Keratinocyte (primary cell): ENCODE data around the gene FCN3. TPM values are rescaled to one million over a fixed set of nuclear protein-coding genes. Genes with fewer than 3 reads are reported as not detected.

ENCODE experiments used
- DNase-seq: peaks from one replicate; pipeline ENCODE4 v3.0.0-alpha.2; 2011; ENCODE audit warnings: low read depth, missing footprints, low spot score
- FAIRE-seq: peaks from 2 replicates; lab custom pipeline; 2011; peaks lifted over from hg19 to GRCh38; lab: Jason Lieb, UNC
- H2AFZ ChIP-seq: 2 replicates; pipeline ENCODE4 v1.6.0; 2012; ENCODE audit warnings: low read length, control low read depth, inconsistent platforms; ENCODE audit not compliant: control insufficient read depth
- H3K27ac ChIP-seq: 2 replicates; pipeline ENCODE4 v1.5.1; 2011; ENCODE audit warnings: low read length; ENCODE audit not compliant: control insufficient read depth, insufficient read depth
- H3K27me3 ChIP-seq: 3 replicates; pipeline ENCODE4 v1.6.0; 2011; ENCODE audit warnings: low read length; ENCODE audit not compliant: control insufficient read depth, insufficient read depth; ENCODE audit errors: extremely low read depth
- H3K36me3 ChIP-seq, 2 experiments: 2 replicates in 1 of 2; 3 replicates in 1 of 2; pipeline ENCODE4 v1.5.1; 2011; ENCODE audit warnings: low read length in 2 of 2, mild to moderate bottlenecking in 1 of 2; ENCODE audit not compliant: control insufficient read depth in 2 of 2, insufficient read depth in 2 of 2; ENCODE audit errors: extremely low read depth in 1 of 2
- H3K4me1 ChIP-seq: 3 replicates; pipeline ENCODE4 v1.5.1; 2011; ENCODE audit warnings: low read length; ENCODE audit not compliant: control insufficient read depth, insufficient read depth; ENCODE audit errors: extremely low read depth
- H3K4me2 ChIP-seq: 3 replicates; pipeline ENCODE4 v1.6.0; 2011; ENCODE audit warnings: low read depth, low read length; ENCODE audit not compliant: control insufficient read depth, insufficient read depth; ENCODE audit errors: extremely low read depth
- H3K4me3 ChIP-seq, 3 experiments: fragments of 200-600 bp in 1 of 3; sonication (generic) in 1 of 3; 2 replicates in 2 of 3; 3 replicates in 1 of 3; pipeline ENCODE4 v1.5.1; 2011 to 2016; ENCODE audit warnings: low read length in 3 of 3, mild to moderate bottlenecking in 3 of 3, control low read depth in 2 of 3, inconsistent platforms in 1 of 3, low read depth in 1 of 3, mixed read lengths in 1 of 3, mixed run types in 1 of 3, moderate library complexity in 1 of 3; ENCODE audit not compliant: control insufficient read depth in 2 of 3, insufficient read depth in 2 of 3; ENCODE audit errors: extremely low read depth in 1 of 3
- H3K79me2 ChIP-seq: 2 replicates; pipeline ENCODE4 v1.6.0; 2012; ENCODE audit warnings: low read length; ENCODE audit not compliant: control insufficient read depth, insufficient read depth
- H3K9ac ChIP-seq: 3 replicates; pipeline ENCODE4 v1.6.0; 2011; ENCODE audit warnings: low read length; ENCODE audit not compliant: control insufficient read depth, insufficient read depth; ENCODE audit errors: extremely low read depth
- H3K9me1 ChIP-seq: 3 replicates; pipeline ENCODE4 v1.6.0; 2011; ENCODE audit warnings: low read length; ENCODE audit not compliant: control insufficient read depth, insufficient read depth; ENCODE audit errors: extremely low read depth
- H3K9me3 ChIP-seq: 2 replicates; pipeline ENCODE4 v1.5.1; 2012; ENCODE audit warnings: low read depth, low read length; ENCODE audit not compliant: control insufficient read depth
- H4K20me1 ChIP-seq: 3 replicates; pipeline ENCODE4 v1.6.0; 2011; ENCODE audit warnings: low read length; ENCODE audit not compliant: control insufficient read depth, insufficient read depth; ENCODE audit errors: extremely low read depth
- EZH2 ChIP-seq: IDR thresholded peaks from one replicate; pipeline ENCODE4 v1.6.1; 2012; ENCODE audit warnings: inconsistent platforms, mild to moderate bottlenecking, low read length, moderate library complexity
- dilution Hi-C: fragments of 300-500 bp; cut with MboI; formaldehyde crosslinking; loops from one replicate; pipeline ENCODE4 v1.7.0; 2020; ENCODE audit warnings: low sequenced_read_pairs; ENCODE audit not compliant: extremely low pct_ligation_motif_present
- polyA plus RNA-seq, 5 experiments: library from polyadenylated mRNA; depleted of rRNA in 3 of 5; stranded (reverse) in 3 of 5; stranded (forward) in 1 of 5; unstranded in 1 of 5; fragments of >200 nt; gene quantifications; 1 replicate in 1 of 5; 2 replicates in 3 of 5; 3 replicates in 1 of 5; pipeline versions ENCODE4 v1.2.1 to v1.2.3, GENCODE V29; 2011 to 2012; ENCODE audit warnings: missing spikeins in 2 of 5, low read depth in 1 of 5, low replicate concordance in 1 of 5
- TF ChIP-seq, protein P1 (sequence below), 3 experiments: IDR thresholded peaks in 1 of 3; conservative IDR thresholded peaks in 1 of 3; optimal IDR thresholded peaks in 1 of 3; 2 replicates in 2 of 3; 3 replicates in 1 of 3; pipeline versions ENCODE3 to v1.5.1; 2011; ENCODE audit warnings: low read length in 3 of 3, mild to moderate bottlenecking in 3 of 3, moderate library complexity in 2 of 3, control low read depth in 1 of 3, inconsistent platforms in 1 of 3; ENCODE audit not compliant: insufficient read depth in 2 of 3; ENCODE audit errors: extremely low read depth in 1 of 3

FCN3 gene
- polyA plus RNA-seq, 1 donor (not counting 4 experiments of a cell fraction or from before 2014, with no cell fraction given) = not detected

DNA sequence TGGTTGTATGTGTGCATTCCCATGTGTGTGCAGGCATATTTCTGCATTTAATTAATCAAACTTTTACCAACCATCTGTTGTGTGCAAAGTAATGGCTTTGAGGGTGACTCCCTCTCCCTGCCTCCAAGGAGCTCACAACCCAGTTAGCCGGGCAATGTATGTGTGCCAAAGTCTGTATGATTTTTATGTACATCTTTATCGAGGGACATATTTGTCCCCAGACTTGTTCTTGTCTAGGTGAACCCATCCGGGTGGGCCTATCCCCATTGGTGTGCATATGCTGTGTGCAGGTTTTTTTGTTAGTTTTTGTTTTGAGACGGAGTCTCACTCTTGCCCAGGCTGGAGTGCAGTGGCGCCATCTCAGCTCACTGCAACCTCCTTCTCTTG lies 31.0 kb downstream of the FCN3 start:
- Histone ChIP-seq H3K4me2 (peak overlapping the region; percentile 97), H3K27me3 (no peaks in the 10 kb centered on the region), H3K4me3 (peak overlapping the region; percentile 66 to 89 (median 77)), H2AFZ (peak overlapping the region; percentile 20), H3K27ac (peak overlapping the region; percentile 87), H3K9ac (peak overlapping the region; percentile 77), H3K9me1 (no peaks in the 10 kb centered on the region), H3K4me1 (peaks cover 37% of the 10 kb centered on the region), H3K36me3 (peaks cover 4 to 9% of the 10 kb centered on the region in 2 experiments), H3K9me3 (no peaks in the 10 kb centered on the region), H3K79me2 (peaks cover 10% of the 10 kb centered on the region), H4K20me1 (no peaks in the 10 kb centered on the region)
- dilution Hi-C loops = no loop called here
- no peak for FAIRE-seq
- DNase-seq = no peak
- TF ChIP-seq, protein P1, sequence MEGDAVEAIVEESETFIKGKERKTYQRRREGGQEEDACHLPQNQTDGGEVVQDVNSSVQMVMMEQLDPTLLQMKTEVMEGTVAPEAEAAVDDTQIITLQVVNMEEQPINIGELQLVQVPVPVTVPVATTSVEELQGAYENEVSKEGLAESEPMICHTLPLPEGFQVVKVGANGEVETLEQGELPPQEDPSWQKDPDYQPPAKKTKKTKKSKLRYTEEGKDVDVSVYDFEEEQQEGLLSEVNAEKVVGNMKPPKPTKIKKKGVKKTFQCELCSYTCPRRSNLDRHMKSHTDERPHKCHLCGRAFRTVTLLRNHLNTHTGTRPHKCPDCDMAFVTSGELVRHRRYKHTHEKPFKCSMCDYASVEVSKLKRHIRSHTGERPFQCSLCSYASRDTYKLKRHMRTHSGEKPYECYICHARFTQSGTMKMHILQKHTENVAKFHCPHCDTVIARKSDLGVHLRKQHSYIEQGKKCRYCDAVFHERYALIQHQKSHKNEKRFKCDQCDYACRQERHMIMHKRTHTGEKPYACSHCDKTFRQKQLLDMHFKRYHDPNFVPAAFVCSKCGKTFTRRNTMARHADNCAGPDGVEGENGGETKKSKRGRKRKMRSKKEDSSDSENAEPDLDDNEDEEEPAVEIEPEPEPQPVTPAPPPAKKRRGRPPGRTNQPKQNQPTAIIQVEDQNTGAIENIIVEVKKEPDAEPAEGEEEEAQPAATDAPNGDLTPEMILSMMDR (optimal IDR thresholded peaks at IDR 0.05 in 1 of 3, IDR thresholded peaks at IDR 0.05 in 1 of 3, conservative IDR thresholded peaks at IDR 0.05 in 1 of 3; ENCODE audit: extremely low read depth in 1 of 3, insufficient read depth in 2 of 3, low read length in 3 of 3) = no peak
- no peak for TF ChIP-seq EZH2

DNA sequence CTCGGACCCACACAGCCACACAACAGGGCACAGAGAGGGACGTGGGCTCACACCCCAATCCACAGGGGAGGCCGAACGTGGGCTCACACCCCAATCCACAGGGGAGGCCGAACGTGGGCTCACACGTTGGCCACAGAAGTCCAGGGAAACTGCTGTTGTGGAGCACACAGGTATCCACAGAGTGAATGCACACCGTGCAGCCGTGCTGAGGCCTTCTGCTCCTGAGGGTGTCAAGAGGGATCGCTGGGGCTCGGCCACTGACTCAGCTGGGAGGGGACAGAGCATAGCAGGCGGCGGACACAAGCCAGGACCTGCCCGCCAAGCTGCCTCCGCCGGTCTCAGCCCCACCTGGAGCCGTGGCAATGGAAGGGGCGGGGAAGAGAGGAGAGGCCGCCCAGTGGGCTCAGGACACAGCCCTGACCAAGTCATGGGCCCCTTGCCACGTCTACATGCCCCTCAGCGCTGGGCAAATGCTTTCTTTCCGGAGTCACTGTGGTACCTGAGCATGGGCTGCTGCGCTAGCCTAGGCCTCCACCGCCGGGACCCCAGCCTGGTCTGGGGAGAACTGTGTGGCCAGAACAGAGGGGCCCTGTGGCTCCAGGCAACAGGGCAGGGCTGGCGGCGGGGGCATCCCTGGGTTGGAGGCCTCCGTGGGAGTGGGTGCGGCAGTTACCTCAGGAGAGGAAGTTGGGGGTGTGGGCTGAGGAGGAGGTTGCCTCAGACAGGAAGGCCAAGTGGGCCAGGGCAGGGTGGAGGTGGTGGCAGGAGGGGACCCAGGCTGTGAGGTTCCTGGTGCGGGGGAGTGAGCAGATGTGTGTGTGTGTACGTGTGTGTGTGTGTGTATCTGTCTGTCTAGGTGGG lies 31.6 kb downstream of the FCN3 start:
- peak overlapping the region; percentile 70 for H2AFZ ChIP-seq
- peaks cover 10% of the 10 kb centered on the region for H3K79me2 ChIP-seq
- H3K36me3 ChIP-seq = peaks cover 4 to 9% of the 10 kb centered on the region in 2 experiments
- FAIRE-seq = peak; percentile 75
- H3K27me3 ChIP-seq = no peaks in the 10 kb centered on the region
- peak overlapping the region; percentile 77 for H3K9ac ChIP-seq
- TF ChIP-seq EZH2 = no peak
- TF ChIP-seq, protein P1 (optimal IDR thresholded peaks at IDR 0.05 in 1 of 3, IDR thresholded peaks at IDR 0.05 in 1 of 3, conservative IDR thresholded peaks at IDR 0.05 in 1 of 3; ENCODE audit: extremely low read depth in 1 of 3, insufficient read depth in 2 of 3, low read length in 3 of 3) = peak in 1 of 3 experiments; percentile 3
- peak overlapping the region; percentile 66 to 89 (median 77) for H3K4me3 ChIP-seq
- no peaks in the 10 kb centered on the region for H3K9me3 ChIP-seq
- no peaks in the 10 kb centered on the region for H3K9me1 ChIP-seq
- no peaks in the 10 kb centered on the region for H4K20me1 ChIP-seq
- peak overlapping the region; percentile 97 for H3K4me2 ChIP-seq
- peak overlapping the region; percentile 87 for H3K27ac ChIP-seq
- dilution Hi-C loops = no loop called here
- peaks cover 35% of the 10 kb centered on the region for H3K4me1 ChIP-seq
- peak; percentile 90 for DNase-seq
